Glutamatergic neuron (in vitro differentiated cells): ENCODE data around the gene PDE1A. TPM values are rescaled to one million over a fixed set of nuclear protein-coding genes. Genes with fewer than 3 reads are reported as not detected.

Experiments
- DNase-seq: peaks from one replicate; pipeline ENCODE4 v3.0.0; 2022
- H3K27ac Mint-ChIP-seq: one replicate; pipeline ENCODE4 v1.8.0; 2020; ENCODE audit warnings: mild to moderate bottlenecking, mixed read lengths, inconsistent platforms; ENCODE audit not compliant: unreplicated experiment
- H3K27me3 Mint-ChIP-seq: one replicate; pipeline ENCODE4 v1.8.0; 2020; ENCODE audit warnings: mild to moderate bottlenecking, moderate library complexity, mixed read lengths, inconsistent platforms; ENCODE audit not compliant: unreplicated experiment
- H3K36me3 Mint-ChIP-seq: one replicate; pipeline ENCODE4 v1.8.0; 2020; ENCODE audit warnings: mild to moderate bottlenecking, mixed read lengths, inconsistent platforms; ENCODE audit not compliant: unreplicated experiment
- H3K4me1 Mint-ChIP-seq: one replicate; pipeline ENCODE4 v1.8.0; 2020; ENCODE audit warnings: mild to moderate bottlenecking, low read depth, mixed read lengths, inconsistent platforms; ENCODE audit not compliant: unreplicated experiment
- H3K4me3 Mint-ChIP-seq: one replicate; pipeline ENCODE4 v1.8.0; 2020; ENCODE audit warnings: mild to moderate bottlenecking, mixed read lengths, inconsistent platforms; ENCODE audit not compliant: unreplicated experiment
- H3K9me3 Mint-ChIP-seq: one replicate; pipeline ENCODE4 v1.8.0; 2020; ENCODE audit warnings: mild to moderate bottlenecking, moderate library complexity, mixed read lengths, inconsistent platforms; ENCODE audit not compliant: unreplicated experiment
- total RNA-seq: library from RNA; stranded (reverse); fragmentation: NEBNext Ultra II Directional; extraction: Animal tissue kit (Norgen Biotek cat#: 25700); gene quantifications from one replicate; pipeline ENCODE4 v1.2.1, GENCODE V29; 2021; ENCODE audit not compliant: unreplicated experiment
- TF ChIP-seq, protein P1 (sequence below): fragments of 200-600 bp; sonication (generic); IDR thresholded peaks from one replicate; pipeline ENCODE4 v1.5.0; 2021; ENCODE audit not compliant: partially characterized antibody, unreplicated experiment

PDE1A gene
- total RNA-seq, 1 donor from 2014 or later: 4.2 TPM

DNA sequence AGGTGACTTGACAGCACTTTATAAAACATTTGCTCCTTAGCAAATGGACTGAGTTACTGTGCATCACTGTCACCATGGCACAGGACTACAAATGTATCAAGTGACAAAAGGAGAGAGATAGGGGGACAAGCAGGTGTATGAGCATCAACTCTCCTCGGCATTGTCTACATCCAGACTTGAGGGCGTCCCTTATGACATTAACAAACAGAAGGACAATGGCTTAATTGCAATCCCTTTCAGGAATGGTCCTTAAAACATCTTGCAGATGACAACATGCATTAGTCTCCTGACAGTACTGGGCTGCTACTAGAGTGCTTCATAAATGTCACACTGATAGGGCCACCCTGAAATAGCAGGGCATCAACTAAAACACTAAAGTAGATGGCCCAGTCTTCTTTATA lies 198.8 kb downstream of the PDE1A start:
- H3K36me3 Mint-ChIP-seq: no peaks in the 10 kb centered on the region
- no peak for DNase-seq
- TF ChIP-seq, protein P1, sequence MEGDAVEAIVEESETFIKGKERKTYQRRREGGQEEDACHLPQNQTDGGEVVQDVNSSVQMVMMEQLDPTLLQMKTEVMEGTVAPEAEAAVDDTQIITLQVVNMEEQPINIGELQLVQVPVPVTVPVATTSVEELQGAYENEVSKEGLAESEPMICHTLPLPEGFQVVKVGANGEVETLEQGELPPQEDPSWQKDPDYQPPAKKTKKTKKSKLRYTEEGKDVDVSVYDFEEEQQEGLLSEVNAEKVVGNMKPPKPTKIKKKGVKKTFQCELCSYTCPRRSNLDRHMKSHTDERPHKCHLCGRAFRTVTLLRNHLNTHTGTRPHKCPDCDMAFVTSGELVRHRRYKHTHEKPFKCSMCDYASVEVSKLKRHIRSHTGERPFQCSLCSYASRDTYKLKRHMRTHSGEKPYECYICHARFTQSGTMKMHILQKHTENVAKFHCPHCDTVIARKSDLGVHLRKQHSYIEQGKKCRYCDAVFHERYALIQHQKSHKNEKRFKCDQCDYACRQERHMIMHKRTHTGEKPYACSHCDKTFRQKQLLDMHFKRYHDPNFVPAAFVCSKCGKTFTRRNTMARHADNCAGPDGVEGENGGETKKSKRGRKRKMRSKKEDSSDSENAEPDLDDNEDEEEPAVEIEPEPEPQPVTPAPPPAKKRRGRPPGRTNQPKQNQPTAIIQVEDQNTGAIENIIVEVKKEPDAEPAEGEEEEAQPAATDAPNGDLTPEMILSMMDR: no peak
- no peak overlapping the region for H3K27ac Mint-ChIP-seq
- H3K4me3 Mint-ChIP-seq: no peak overlapping the region
- no peaks in the 10 kb centered on the region for H3K4me1 Mint-ChIP-seq
- H3K27me3 Mint-ChIP-seq: no peaks in the 10 kb centered on the region
- H3K9me3 Mint-ChIP-seq: no peaks in the 10 kb centered on the region

DNA sequence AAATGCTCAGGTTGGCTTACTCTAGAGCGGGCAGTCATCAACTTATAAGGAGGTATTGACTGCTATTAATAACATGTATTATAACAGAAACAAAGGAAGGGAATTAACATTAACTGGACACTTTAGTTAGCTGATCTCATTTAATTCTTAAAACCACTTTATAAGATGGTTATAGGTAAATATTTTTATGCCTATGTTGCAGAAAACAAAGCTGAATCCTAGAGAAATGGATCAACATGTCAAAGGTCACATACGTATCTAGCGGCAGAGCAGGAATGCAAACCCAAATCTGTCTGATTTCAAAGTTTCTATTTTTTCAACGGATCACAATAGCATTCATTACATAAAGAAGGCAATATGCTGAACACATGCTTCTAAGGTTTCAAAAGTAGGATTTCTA lies 200.0 kb downstream of the PDE1A start:
- H3K4me1 Mint-ChIP-seq: no peaks in the 10 kb centered on the region
- H3K4me3 Mint-ChIP-seq: no peak overlapping the region
- DNase-seq: no peak
- no peaks in the 10 kb centered on the region for H3K36me3 Mint-ChIP-seq
- H3K27me3 Mint-ChIP-seq: no peaks in the 10 kb centered on the region
- TF ChIP-seq, protein P1: no peak
- no peak overlapping the region for H3K27ac Mint-ChIP-seq
- no peaks in the 10 kb centered on the region for H3K9me3 Mint-ChIP-seq

DNA sequence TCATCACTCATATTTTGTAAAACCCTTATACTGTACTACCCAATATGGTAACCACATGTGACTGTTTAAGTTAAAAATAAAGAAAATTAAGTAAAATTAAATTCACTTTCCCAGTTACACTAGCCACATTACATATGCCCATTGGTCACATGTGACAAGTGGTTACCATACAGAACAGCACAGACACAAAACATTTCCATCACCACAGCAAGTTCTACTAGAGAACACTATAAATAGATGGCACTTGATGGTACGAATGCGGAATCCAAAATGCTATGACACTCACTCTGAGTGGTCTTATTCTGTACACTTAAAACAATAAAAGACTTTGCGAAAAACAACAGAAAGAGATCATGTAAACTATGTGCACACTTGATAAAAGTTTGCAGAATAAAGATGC lies 202.2 kb downstream of the PDE1A start:
- H3K27ac Mint-ChIP-seq: no peak overlapping the region
- H3K27me3 Mint-ChIP-seq: no peaks in the 10 kb centered on the region
- no peaks in the 10 kb centered on the region for H3K36me3 Mint-ChIP-seq
- H3K4me1 Mint-ChIP-seq: no peaks in the 10 kb centered on the region
- no peak for DNase-seq
- TF ChIP-seq, protein P1: no peak
- no peak overlapping the region for H3K4me3 Mint-ChIP-seq
- no peaks in the 10 kb centered on the region for H3K9me3 Mint-ChIP-seq

DNA sequence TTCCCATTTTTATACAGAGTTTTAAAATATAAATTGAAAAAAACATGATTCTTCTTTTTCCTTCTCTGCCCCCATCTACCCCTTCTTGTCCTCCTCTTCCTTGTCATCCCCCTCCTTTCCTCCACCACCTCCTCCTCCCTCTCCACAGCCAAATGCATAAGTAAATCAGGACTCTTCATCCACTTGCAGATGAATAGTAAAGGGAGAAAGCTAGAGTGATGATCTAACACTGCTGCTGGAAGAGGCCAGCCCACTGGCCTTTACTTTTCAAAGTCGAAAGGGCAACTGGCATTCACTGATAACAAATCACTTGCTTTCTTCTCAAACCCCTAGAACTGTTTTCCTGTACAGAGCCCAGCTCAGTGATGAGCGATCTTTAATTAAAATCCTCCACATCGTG lies 205.8 kb downstream of the PDE1A start:
- TF ChIP-seq, protein P1: no peak
- no peaks in the 10 kb centered on the region for H3K4me1 Mint-ChIP-seq
- no peak overlapping the region for H3K27ac Mint-ChIP-seq
- H3K4me3 Mint-ChIP-seq: no peak overlapping the region
- no peak for DNase-seq
- H3K9me3 Mint-ChIP-seq: no peaks in the 10 kb centered on the region
- no peaks in the 10 kb centered on the region for H3K36me3 Mint-ChIP-seq
- H3K27me3 Mint-ChIP-seq: no peaks in the 10 kb centered on the region

DNA sequence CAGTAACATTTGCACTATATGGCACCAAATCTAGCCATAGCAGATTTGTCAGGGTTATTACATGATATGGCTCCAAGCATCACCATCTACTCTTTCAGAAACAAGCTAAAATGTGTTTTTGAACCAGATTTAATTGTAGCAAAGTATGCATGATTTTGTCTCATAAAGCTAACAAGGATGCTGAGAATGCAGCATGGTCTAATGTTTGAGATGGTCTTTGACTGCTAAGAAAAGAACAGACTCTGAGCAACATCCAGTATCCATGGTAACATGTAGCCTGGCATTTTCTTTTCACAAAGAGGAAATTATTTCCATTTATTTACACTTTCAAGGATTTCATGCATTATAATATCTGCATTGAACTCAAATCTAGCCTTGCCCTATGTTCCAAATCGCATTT lies 206.5 kb downstream of the PDE1A start:
- H3K27me3 Mint-ChIP-seq: no peaks in the 10 kb centered on the region
- TF ChIP-seq, protein P1: no peak
- DNase-seq: no peak
- no peaks in the 10 kb centered on the region for H3K4me1 Mint-ChIP-seq
- no peak overlapping the region for H3K4me3 Mint-ChIP-seq
- H3K36me3 Mint-ChIP-seq: no peaks in the 10 kb centered on the region
- no peaks in the 10 kb centered on the region for H3K9me3 Mint-ChIP-seq
- H3K27ac Mint-ChIP-seq: no peak overlapping the region
